ENCODE data around the gene LRP10. TPM values are rescaled to one million over a fixed set of nuclear protein-coding genes. Genes with fewer than 3 reads are reported as not detected.

Gene LRP10
- total RNA-seq, 4 donors from 2014 or later = 97.8 to 170 (median 157) TPM

DNA sequence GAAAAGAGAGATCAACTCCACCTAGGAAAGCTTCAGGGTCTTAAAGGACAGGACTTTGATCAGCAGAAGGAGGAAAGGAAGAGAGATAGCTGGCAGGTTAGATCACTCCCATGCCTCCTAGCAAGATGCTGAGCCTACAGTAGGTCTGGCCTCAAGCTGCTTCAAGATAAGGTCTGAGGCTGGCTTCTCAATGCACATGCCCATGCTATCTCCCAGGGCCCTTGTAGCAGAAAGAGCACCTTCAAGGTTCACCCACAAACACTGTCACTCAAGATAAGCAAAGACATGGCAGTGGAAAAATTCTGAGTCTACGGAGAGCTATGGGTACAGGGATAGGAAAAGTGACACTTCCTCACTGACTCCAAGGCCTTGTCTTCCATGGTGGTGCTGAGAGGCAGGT, 25.8 kb downstream of the LRP10 start:
- Histone ChIP-seq H3K4me3 (no peak overlapping the region), H3K36me3 (peaks cover 22% of the 10 kb centered on the region), H3K4me1 (peaks cover 7% of the 10 kb centered on the region), H3K27me3 (no peaks in the 10 kb centered on the region), H3K9me3 (no peaks in the 10 kb centered on the region), H3K27ac (no peak overlapping the region)
- 100% methylated on average over 1 of the region's 1 CpG for WGBS
- DNase-seq (ENCODE audit: low spot score in 2 of 2) = no peak
- no peak for TF ChIP-seq EP300 (IDR thresholded peaks at IDR 0.05)
- TF ChIP-seq POLR2AphosphoS5 (IDR thresholded peaks at IDR 0.05) = no peak
- TF ChIP-seq, protein P1, sequence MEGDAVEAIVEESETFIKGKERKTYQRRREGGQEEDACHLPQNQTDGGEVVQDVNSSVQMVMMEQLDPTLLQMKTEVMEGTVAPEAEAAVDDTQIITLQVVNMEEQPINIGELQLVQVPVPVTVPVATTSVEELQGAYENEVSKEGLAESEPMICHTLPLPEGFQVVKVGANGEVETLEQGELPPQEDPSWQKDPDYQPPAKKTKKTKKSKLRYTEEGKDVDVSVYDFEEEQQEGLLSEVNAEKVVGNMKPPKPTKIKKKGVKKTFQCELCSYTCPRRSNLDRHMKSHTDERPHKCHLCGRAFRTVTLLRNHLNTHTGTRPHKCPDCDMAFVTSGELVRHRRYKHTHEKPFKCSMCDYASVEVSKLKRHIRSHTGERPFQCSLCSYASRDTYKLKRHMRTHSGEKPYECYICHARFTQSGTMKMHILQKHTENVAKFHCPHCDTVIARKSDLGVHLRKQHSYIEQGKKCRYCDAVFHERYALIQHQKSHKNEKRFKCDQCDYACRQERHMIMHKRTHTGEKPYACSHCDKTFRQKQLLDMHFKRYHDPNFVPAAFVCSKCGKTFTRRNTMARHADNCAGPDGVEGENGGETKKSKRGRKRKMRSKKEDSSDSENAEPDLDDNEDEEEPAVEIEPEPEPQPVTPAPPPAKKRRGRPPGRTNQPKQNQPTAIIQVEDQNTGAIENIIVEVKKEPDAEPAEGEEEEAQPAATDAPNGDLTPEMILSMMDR (IDR thresholded peaks at IDR 0.05) = no peak
- no peak for TF ChIP-seq POLR2A (IDR thresholded peaks at IDR 0.05)

DNA sequence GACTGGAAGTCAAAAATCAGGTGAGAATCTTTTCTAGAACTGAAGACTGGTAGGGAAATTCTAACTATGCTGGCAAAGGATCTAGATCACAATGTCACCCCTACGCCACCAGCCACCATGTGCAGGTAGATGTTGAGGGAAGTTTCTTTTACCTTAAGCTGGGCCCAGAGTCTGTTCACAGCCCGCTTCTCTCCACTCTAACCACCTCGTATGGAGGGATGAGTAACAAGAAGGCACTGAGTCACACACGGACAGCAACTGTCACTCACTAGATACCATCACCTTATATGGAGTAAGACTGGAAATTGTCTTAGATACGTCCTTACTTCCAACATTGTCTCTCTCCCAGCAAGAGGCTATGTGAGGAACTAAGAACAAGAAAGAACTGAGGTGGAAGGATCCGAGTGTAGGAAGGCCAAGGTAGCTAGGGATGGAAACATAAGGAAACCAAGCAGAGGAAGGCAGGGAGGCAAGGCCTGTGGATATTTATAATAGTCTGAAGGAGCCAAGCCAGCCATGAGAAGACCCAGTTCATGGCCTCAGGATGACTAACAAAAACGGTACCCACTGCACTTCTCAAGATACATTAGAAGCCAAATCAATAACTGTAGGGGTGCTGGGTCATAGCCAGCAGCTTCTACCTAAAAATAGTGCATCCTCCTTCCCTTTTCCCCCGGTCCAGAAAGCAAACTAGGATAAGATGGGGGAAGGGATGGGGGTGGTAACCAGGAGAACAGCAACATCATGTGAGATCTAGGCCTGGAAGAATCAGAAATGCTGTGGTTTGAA, 27.0 kb downstream of the LRP10 start:
- Histone ChIP-seq H3K36me3 (peaks cover 31% of the 10 kb centered on the region), H3K9me3 (no peaks in the 10 kb centered on the region), H3K27me3 (no peaks in the 10 kb centered on the region), H3K4me3 (no peak overlapping the region), H3K27ac (no peak overlapping the region), H3K4me1 (peaks cover 9% of the 10 kb centered on the region)
- TF ChIP-seq EP300 (IDR thresholded peaks at IDR 0.05) (no peak), POLR2A (IDR thresholded peaks at IDR 0.05) (no peak), POLR2AphosphoS5 (IDR thresholded peaks at IDR 0.05) (no peak)
- TF ChIP-seq, protein P1 (IDR thresholded peaks at IDR 0.05) = no peak
- DNase-seq (ENCODE audit: low spot score in 2 of 2) = no peak
- 50% methylated on average over 8 of the region's 8 CpGs for WGBS

DNA sequence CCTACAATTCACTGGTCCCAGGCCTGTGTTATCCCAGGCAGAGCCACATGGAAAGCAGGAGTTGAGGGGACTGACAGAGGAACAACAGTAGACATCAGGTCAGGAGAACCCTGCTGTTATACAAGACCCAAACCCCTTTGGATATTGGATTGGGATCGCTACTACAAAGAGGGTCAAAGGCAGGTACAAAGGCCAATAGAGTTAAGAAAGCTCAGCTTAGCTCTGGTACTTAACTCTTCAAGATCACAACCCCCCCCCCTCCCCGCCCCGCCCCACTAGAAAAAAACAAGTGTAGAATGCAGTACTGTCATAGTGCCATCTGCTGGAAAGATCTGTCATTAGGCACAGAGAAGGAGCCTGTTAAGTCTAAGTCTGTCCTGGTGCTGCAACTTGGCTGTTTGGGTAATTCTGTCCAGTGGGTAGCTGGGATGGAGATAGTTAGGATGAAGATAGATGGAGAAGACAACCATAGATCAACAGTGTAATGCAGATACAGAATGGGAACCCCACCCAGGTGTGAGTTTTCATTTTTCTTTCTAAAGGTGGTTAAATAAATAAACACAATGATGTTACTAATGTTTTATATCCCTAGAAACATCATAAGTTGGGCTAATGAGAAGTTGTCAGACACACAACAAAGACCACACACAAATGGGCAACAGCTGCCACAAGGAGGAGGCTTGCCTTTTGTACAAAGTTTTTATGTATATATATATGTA, 28.7 kb downstream of the LRP10 start:
- H3K27ac ChIP-seq = no peak overlapping the region

DNA sequence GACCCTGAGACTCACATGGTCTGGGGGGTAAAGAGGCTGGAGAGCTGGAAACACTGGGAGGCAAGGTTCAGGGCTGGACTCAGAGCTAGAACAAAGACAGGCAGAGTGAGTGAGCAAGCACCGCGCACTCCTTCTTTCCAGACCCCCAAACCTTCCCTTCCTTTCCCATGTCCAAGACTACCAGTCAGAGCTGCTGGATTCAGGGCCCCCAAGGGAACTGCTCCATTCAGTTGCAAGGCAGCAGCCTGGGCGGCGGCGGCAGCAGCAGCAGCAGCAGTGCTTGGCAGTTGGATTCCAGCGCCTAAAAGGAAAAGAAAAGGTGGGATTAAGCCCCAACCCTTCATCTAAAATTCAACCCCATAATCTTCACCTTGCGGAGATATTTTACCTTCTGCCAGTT, 30.3 kb downstream of the LRP10 start:
- DNase-seq (ENCODE audit: low spot score in 2 of 2) = no peak
- no peak overlapping the region for H3K4me3 ChIP-seq
- H3K36me3 ChIP-seq = peaks cover 64% of the 10 kb centered on the region
- no peak for TF ChIP-seq POLR2A (IDR thresholded peaks at IDR 0.05)
- TF ChIP-seq, protein P1 (IDR thresholded peaks at IDR 0.05) = no peak
- TF ChIP-seq EP300 (IDR thresholded peaks at IDR 0.05) = no peak
- TF ChIP-seq POLR2AphosphoS5 (IDR thresholded peaks at IDR 0.05) = no peak
- H3K27ac ChIP-seq = no peak overlapping the region
- H3K9me3 ChIP-seq = no peaks in the 10 kb centered on the region
- WGBS = 98% methylated on average over 7 of the region's 7 CpGs
- peaks cover 15% of the 10 kb centered on the region for H3K4me1 ChIP-seq
- H3K27me3 ChIP-seq = no peaks in the 10 kb centered on the region

More for the DNA sequence above, 28.7 kb downstream of the LRP10 start:
- Histone ChIP-seq H3K4me1 (peaks cover 15% of the 10 kb centered on the region), H3K36me3 (peaks cover 49% of the 10 kb centered on the region), H3K4me3 (no peak overlapping the region), H3K9me3 (no peaks in the 10 kb centered on the region), H3K27me3 (no peaks in the 10 kb centered on the region)
- WGBS = 19% methylated on average over 3 of the region's 3 CpGs
- TF ChIP-seq POLR2A (IDR thresholded peaks at IDR 0.05) = no peak
- TF ChIP-seq, protein P1 (IDR thresholded peaks at IDR 0.05) = peak; percentile 49 to 51
- DNase-seq (ENCODE audit: low spot score in 2 of 2) = no peak

DNA sequence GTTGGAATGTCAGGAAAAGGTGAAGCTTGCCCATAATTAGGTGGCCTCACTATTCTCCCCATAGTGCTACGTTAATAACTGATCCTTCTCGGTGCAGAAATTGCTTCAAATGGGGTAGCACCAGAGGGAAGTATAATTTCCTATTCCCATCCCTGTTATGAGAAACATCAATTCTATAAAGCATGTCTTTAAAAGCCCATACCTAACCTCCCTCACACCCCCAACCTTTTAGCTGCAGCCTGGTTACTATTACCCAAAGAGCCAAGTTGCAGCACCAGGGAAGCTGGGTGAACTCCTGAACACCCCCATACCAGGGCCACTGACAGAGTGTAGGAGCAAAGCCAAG, 32.2 kb downstream of the LRP10 start:
- Histone ChIP-seq H3K27me3 (no peaks in the 10 kb centered on the region), H3K27ac (peak overlapping the region; percentile 38), H3K9me3 (no peaks in the 10 kb centered on the region), H3K36me3 (peaks cover 83% of the 10 kb centered on the region), H3K4me3 (no peak overlapping the region), H3K4me1 (peaks cover 11% of the 10 kb centered on the region)
- no peak for TF ChIP-seq EP300 (IDR thresholded peaks at IDR 0.05)
- TF ChIP-seq, protein P1 (IDR thresholded peaks at IDR 0.05) = no peak
- DNase-seq (ENCODE audit: low spot score in 2 of 2) = no peak
- WGBS = 70% methylated on average over 2 of the region's 2 CpGs
